Measurements from ENCODE around the gene KCNS3.
A peak's percentile ranks its signal among the peaks of the same experiment; 100 is the strongest.

The KCNS3 gene, protein sequence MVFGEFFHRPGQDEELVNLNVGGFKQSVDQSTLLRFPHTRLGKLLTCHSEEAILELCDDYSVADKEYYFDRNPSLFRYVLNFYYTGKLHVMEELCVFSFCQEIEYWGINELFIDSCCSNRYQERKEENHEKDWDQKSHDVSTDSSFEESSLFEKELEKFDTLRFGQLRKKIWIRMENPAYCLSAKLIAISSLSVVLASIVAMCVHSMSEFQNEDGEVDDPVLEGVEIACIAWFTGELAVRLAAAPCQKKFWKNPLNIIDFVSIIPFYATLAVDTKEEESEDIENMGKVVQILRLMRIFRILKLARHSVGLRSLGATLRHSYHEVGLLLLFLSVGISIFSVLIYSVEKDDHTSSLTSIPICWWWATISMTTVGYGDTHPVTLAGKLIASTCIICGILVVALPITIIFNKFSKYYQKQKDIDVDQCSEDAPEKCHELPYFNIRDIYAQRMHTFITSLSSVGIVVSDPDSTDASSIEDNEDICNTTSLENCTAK

GRCh38 chr2:17878281-17879136 is at the start of gene KCNS3:
KCNS3 (plus strand) TSS chr2:17878667; CDS start chr2:17931009, 52,342 bp downstream.
- peak within 1 kb of the TSS; percentile 89 for H3K4me3 ChIP-seq
- no peak for TF ChIP-seq Cebpa-rat (IDR thresholded peaks at IDR 0.05)
- H4K20me1 ChIP-seq: peaks cover 21% of the 10 kb centered on the region
- H3K36me3 ChIP-seq: no peaks in the 10 kb centered on the region
- peak within 1 kb of the TSS; percentile 59; the same call in 1 of the 2 replicates for H3K27ac ChIP-seq
- no peaks in the 10 kb centered on the region for H3K9me3 ChIP-seq
- H3K9ac ChIP-seq: peak within 1 kb of the TSS; percentile 77
- H3K4me2 ChIP-seq: peak within 1 kb of the TSS; percentile 96
- H3K27me3 ChIP-seq: peaks cover 19% of the 10 kb centered on the region
- peaks cover 18% of the 10 kb centered on the region for H3K4me1 ChIP-seq

- Histone ChIP-seq H4K20me1 (no peaks in the 10 kb centered on the region), H3K36me3 (no peaks in the 10 kb centered on the region), H3K27me3 (no peaks in the 10 kb centered on the region), H3K9me3 (peaks cover 28% of the 10 kb centered on the region), H3K27ac (no peak overlapping the region), H3K4me1 (peaks cover 14% of the 10 kb centered on the region), H3K4me2 (0 out of 2 replicates have a peak overlapping the region, but pooled peaks have one; percentile 8), H3K4me3 (no peak overlapping the region), H3K9ac (no peak overlapping the region)
- TF ChIP-seq Cebpa-rat (IDR thresholded peaks at IDR 0.05): no peak
These were observed 48.1 kb upstream of the KCNS3 start for GRCh38 chr2:17830053-17831034.

DNA sequence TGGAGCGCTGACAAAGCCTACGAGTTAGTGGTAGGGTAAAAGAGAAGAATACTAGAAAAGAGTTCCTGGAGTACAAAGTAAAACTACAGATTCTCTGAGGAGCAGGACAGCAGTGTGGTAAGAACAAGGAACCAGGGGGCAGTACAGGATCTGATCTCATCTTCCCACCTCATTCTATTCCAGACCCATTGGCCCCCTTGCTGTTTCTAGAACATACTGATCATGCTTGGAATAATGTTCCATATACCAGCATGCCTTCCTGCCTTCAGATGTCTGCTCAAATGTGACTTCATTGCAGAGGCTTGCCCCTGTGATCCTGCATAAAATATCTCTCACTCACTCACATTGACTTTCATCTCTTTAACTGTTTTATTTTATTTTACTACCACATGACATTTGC is 43.0 kb upstream of the KCNS3 start:
- H4K20me1 ChIP-seq: no peaks in the 10 kb centered on the region
- peaks cover 3% of the 10 kb centered on the region; the same call in 1 of the 2 replicates for H3K9me3 ChIP-seq
- H3K4me1 ChIP-seq: peaks cover 3% of the 10 kb centered on the region; the same call in 1 of the 2 replicates
- H3K27ac ChIP-seq: no peak overlapping the region
- H3K9ac ChIP-seq: no peak overlapping the region
- no peaks in the 10 kb centered on the region for H3K27me3 ChIP-seq
- no peaks in the 10 kb centered on the region for H3K36me3 ChIP-seq
- no peak overlapping the region for H3K4me3 ChIP-seq
- H3K4me2 ChIP-seq: no peak overlapping the region
- TF ChIP-seq Cebpa-rat (IDR thresholded peaks at IDR 0.05): no peak

DNA sequence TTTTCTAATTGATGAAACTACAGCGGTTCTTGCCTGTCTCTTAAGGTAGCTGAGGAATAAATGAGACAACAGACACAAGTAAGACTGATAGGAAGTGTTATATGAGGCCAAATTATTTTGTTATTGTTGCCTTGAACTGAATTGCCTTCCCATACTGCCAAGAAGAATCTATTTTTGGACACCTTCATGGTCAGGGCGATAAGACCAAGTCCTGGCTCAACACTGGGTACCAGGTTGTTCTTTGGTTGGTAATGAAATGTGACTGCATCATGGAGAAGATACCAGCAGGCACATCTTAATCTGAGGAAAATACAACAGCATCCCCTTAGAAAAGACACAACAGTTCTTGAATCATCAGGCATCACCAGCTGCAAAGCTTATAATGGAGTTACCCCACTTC is 38.5 kb upstream of the KCNS3 start:
- Histone ChIP-seq H3K27ac (no peak overlapping the region), H3K4me3 (no peak overlapping the region), H3K9ac (no peak overlapping the region), H4K20me1 (no peaks in the 10 kb centered on the region), H3K9me3 (no peaks in the 10 kb centered on the region), H3K36me3 (no peaks in the 10 kb centered on the region), H3K27me3 (no peaks in the 10 kb centered on the region), H3K4me2 (no peak overlapping the region), H3K4me1 (no peaks in the 10 kb centered on the region)
- TF ChIP-seq Cebpa-rat (IDR thresholded peaks at IDR 0.05): no peak

DNA sequence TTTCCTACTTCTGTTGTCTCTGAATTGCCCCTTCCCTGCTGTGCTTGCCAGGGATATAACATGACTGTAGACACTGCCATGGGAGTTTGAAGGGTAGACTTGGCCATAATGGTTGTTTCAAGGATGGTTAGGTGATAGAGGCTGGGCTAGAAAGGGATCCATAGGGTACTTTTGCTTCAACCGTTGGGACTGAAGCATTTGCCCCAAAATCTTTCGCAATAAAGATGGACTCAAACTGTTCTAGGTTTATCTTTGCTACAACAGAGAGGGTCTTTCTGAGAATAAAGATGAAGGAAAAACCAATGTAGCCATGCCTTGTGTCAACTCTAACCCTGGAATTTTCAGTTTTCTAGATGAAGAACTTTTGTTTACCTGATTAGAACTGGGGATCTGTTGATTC is 35.0 kb upstream of the KCNS3 start:
- no peak overlapping the region for H3K27ac ChIP-seq
- no peaks in the 10 kb centered on the region for H3K4me1 ChIP-seq
- H4K20me1 ChIP-seq: no peaks in the 10 kb centered on the region
- no peak overlapping the region for H3K4me2 ChIP-seq
- H3K27me3 ChIP-seq: no peaks in the 10 kb centered on the region
- H3K9ac ChIP-seq: no peak overlapping the region
- H3K9me3 ChIP-seq: no peaks in the 10 kb centered on the region
- peak; percentile 42; the same call in 1 of the 2 replicates for TF ChIP-seq Cebpa-rat (IDR thresholded peaks at IDR 0.05)
- H3K36me3 ChIP-seq: no peaks in the 10 kb centered on the region
- no peak overlapping the region for H3K4me3 ChIP-seq

DNA sequence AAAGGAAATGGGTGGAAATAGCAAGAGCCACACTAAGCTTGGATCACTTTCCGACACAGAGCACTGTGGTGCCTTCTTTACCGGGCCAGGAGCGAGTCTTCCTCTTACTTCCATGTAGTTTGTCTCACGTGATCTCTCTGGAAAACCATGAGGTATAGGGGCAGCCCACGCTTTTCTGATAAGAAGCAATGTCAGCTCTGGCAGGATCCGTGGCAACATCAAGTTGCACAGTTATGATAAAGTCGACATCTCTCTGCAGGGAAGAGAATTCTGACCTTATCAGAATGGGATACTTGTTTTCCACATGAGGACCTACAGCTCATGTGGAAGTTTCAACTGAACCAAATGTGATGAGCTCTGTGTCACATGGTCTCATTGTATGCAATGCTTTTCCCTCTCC is 32.7 kb upstream of the KCNS3 start:
- no peaks in the 10 kb centered on the region for H3K9me3 ChIP-seq
- no peaks in the 10 kb centered on the region for H3K27me3 ChIP-seq
- H3K27ac ChIP-seq: no peak overlapping the region
- no peak overlapping the region for H3K4me3 ChIP-seq
- no peak overlapping the region for H3K4me2 ChIP-seq
- H3K9ac ChIP-seq: no peak overlapping the region
- no peaks in the 10 kb centered on the region for H3K36me3 ChIP-seq
- peaks cover 8% of the 10 kb centered on the region for H3K4me1 ChIP-seq
- no peaks in the 10 kb centered on the region for H4K20me1 ChIP-seq
- no peak for TF ChIP-seq Cebpa-rat (IDR thresholded peaks at IDR 0.05)

DNA sequence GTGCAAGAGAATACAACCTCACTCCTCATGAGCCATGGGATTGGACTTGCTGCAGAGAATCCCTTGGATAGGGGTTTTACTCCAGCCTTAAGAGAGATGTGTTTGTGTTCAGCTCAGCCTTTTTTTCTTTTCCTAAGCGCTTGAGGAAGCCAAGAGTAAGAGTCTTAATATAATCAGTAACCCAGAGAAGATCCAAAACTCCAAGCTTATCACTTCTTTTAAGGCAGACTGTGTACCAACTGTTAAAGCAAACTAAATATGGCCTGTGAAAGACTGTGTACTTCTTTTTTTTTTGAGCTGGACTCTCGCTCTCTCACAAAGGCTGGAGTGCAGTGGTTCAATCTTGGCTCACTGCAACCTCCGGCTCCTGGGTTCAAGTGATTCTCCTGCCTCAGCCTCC is 31.8 kb upstream of the KCNS3 start:
- H3K27me3 ChIP-seq: no peaks in the 10 kb centered on the region
- H3K27ac ChIP-seq: no peak overlapping the region
- H3K9ac ChIP-seq: no peak overlapping the region
- H4K20me1 ChIP-seq: no peaks in the 10 kb centered on the region
- no peak for TF ChIP-seq Cebpa-rat (IDR thresholded peaks at IDR 0.05)
- H3K4me2 ChIP-seq: no peak overlapping the region
- H3K36me3 ChIP-seq: no peaks in the 10 kb centered on the region
- H3K9me3 ChIP-seq: no peaks in the 10 kb centered on the region
- H3K4me1 ChIP-seq: peaks cover 15% of the 10 kb centered on the region
- H3K4me3 ChIP-seq: no peak overlapping the region

GRCh38 chr2:17847236-17847635 is 31.2 kb upstream of the KCNS3 start:
- Histone ChIP-seq H3K4me3 (no peak overlapping the region), H3K36me3 (no peaks in the 10 kb centered on the region), H3K27ac (no peak overlapping the region), H3K9ac (no peak overlapping the region), H3K4me1 (peaks cover 19% of the 10 kb centered on the region), H3K9me3 (no peaks in the 10 kb centered on the region), H3K4me2 (no peak overlapping the region), H4K20me1 (no peaks in the 10 kb centered on the region), H3K27me3 (no peaks in the 10 kb centered on the region)
- no peak for TF ChIP-seq Cebpa-rat (IDR thresholded peaks at IDR 0.05)

DNA sequence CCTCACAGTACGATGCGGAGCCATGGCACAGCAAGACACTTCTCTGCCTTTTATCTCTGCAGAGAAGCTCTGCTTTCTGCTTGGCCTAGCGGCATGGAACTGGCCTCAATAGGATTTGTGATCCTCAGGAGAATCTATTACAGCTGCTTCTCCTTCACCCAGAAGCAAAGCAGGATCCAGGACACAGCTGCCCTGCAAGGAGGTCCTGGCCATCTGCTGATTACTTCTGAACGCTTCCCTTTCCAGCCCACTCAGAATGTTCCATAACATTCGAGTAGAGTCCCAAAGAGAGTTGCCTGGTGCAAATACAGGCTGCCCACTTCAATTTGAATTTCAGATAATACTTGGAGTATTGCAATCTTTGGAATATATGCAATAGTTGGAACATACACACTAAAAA is 29.2 kb upstream of the KCNS3 start:
- no peaks in the 10 kb centered on the region for H3K27me3 ChIP-seq
- H3K4me3 ChIP-seq: no peak overlapping the region
- no peak for TF ChIP-seq Cebpa-rat (IDR thresholded peaks at IDR 0.05)
- peaks cover 22% of the 10 kb centered on the region for H3K4me1 ChIP-seq
- H3K9me3 ChIP-seq: no peaks in the 10 kb centered on the region
- H3K36me3 ChIP-seq: no peaks in the 10 kb centered on the region
- H3K9ac ChIP-seq: no peak overlapping the region
- H4K20me1 ChIP-seq: no peaks in the 10 kb centered on the region
- no peak overlapping the region for H3K4me2 ChIP-seq
- no peak overlapping the region for H3K27ac ChIP-seq

All from BLaER1 (cell line).